Measurements from ENCODE around the gene MTOR.

GRCh38 chr1:11182884-11183283, 79.5 kb downstream of the MTOR start:
- no peak for TF ChIP-seq GATA2 (IDR thresholded peaks at IDR 0.05; ENCODE audit: low read depth, low read length)
- no peak for TF ChIP-seq GATA3 (IDR thresholded peaks at IDR 0.05; ENCODE audit: low read depth, low read length)
